BE2C (cell line): ENCODE measurements around the gene RNU1-3.
"Not testable (repeated sequence)": the region's sequence is repeated elsewhere in the genome, so short reads cannot be mapped to it uniquely, and the experiment has no call there.

Source experiments
- DNase-seq: peaks from one replicate; pipeline ENCODE4 v3.0.0-alpha.2; 2020
- H3K27me3 ChIP-seq: fragments of 250-450 bp; sonication (Bioruptor Pico); 2 replicates; pipeline ENCODE4 v1.5.1; 2020; ENCODE audit warnings: mild to moderate bottlenecking
- H3K36me3 ChIP-seq: fragments of 250-450 bp; sonication (Bioruptor Pico); 2 replicates; pipeline ENCODE4 v1.5.1; 2020; ENCODE audit warnings: mild to moderate bottlenecking
- H3K4me1 ChIP-seq: fragments of 250-450 bp; sonication (Bioruptor Pico); 2 replicates; pipeline ENCODE4 v1.5.1; 2020
- H3K4me3 ChIP-seq: 2 replicates; pipeline ENCODE4 v1.5.1; 2011; ENCODE audit warnings: low read depth, low read length
- H3K9me3 ChIP-seq: fragments of 250-450 bp; sonication (Bioruptor Pico); 2 replicates; pipeline ENCODE4 v1.5.1; 2020
- TF ChIP-seq, protein P1 (sequence below): IDR thresholded peaks from 2 replicates; pipeline ENCODE4 v1.5.1; 2012; ENCODE audit warnings: mild to moderate bottlenecking, low read depth, low read length

RNU1-3 gene

DNA sequence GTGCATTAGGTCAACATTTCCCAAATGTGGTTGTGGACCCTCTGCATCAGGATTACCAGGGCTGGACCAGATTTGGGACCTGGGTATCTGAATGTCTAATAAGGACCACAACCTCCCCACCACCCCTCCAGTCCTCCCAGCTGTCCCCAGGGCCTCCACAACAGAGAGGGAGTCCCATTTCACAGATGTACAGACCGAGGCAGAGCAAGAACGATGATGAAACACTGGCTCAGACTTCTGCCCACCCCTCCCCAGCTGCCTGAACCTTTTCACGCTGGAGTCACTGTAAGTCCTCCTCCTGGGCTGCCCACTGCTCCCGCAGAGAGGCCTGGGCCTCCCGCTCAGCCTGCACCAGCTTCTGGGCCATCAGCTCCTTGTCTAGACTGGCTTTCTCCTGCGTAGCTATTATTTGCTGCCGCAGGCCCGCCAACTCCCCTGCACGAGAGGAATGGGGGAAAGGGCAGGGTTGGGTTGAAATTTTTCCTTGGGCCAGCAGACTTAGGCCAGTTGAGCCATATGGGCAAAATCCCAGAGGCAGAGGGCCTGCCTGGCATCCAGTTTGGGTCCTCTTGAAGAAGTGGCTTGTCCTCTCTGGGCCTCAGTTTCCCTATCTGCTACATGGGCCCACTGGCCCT is 45.0 kb downstream of the RNU1-3 start:
- not testable (repeated sequence) for H3K9me3 ChIP-seq, DNase-seq, H3K36me3 ChIP-seq, H3K4me1 ChIP-seq, H3K27me3 ChIP-seq, H3K4me3 ChIP-seq

DNA sequence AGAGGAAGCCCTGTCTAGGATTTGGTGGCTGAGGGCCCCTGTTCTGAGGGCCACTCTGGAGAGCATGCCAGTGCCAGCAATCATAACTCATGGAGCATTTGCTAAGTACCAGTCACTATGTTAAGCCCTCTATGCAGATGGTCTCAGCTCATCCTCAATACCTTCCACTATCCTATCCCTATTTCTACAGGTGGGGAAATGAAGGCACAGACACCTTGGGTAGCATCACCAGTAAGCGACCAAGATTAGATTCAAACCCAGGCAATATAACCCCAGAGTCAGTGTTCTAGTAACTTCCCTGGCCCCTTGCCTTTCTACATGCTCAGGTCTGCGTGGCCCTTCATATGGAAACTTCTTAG is 45.5 kb downstream of the RNU1-3 start:
- no peak for DNase-seq
- Histone ChIP-seq H3K4me3 (no peak overlapping the region), H3K36me3 (no peaks in the 10 kb centered on the region; the same call in 1 of the 2 replicates), H3K27me3 (no peaks in the 10 kb centered on the region), H3K9me3 (no peaks in the 10 kb centered on the region), H3K4me1 (no peaks in the 10 kb centered on the region)
- TF ChIP-seq, protein P1, sequence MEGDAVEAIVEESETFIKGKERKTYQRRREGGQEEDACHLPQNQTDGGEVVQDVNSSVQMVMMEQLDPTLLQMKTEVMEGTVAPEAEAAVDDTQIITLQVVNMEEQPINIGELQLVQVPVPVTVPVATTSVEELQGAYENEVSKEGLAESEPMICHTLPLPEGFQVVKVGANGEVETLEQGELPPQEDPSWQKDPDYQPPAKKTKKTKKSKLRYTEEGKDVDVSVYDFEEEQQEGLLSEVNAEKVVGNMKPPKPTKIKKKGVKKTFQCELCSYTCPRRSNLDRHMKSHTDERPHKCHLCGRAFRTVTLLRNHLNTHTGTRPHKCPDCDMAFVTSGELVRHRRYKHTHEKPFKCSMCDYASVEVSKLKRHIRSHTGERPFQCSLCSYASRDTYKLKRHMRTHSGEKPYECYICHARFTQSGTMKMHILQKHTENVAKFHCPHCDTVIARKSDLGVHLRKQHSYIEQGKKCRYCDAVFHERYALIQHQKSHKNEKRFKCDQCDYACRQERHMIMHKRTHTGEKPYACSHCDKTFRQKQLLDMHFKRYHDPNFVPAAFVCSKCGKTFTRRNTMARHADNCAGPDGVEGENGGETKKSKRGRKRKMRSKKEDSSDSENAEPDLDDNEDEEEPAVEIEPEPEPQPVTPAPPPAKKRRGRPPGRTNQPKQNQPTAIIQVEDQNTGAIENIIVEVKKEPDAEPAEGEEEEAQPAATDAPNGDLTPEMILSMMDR: no peak

DNA sequence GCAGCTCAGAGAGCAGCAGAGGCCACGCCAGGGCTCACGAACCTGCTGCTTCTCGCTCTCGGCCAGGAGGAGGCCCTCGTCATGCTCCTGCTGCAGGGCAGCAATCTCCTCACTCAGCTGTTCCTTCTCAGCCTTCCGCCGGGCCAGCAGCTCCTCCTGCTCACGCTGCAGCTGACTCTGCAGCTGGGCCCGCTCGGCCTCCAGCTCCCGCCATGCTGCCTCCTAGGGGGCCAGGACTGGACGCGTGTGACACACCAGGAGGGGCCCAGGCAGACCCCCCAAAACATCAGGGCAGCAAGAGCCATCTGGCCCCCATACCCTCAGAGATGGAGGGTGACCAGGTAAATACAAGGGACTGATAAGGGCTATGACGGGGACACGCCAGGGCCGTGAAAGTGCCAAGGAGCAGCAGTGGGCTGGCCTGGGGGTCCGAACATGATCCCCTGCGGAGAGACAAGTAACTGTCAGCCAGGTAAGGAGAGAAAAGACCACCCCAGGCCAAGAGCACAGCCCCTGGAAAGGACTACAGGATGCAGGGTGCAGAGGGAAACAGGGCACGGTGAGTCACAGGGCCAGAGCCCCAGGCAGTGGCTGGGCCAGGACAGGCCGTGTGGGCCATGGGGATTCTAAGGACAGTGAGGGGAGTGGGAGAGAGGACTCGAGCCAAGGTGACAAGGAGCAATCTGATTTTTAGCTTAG is 46.8 kb downstream of the RNU1-3 start:
- not testable (repeated sequence) for DNase-seq, H3K4me1 ChIP-seq, H3K27me3 ChIP-seq, H3K9me3 ChIP-seq, H3K36me3 ChIP-seq, H3K4me3 ChIP-seq

DNA sequence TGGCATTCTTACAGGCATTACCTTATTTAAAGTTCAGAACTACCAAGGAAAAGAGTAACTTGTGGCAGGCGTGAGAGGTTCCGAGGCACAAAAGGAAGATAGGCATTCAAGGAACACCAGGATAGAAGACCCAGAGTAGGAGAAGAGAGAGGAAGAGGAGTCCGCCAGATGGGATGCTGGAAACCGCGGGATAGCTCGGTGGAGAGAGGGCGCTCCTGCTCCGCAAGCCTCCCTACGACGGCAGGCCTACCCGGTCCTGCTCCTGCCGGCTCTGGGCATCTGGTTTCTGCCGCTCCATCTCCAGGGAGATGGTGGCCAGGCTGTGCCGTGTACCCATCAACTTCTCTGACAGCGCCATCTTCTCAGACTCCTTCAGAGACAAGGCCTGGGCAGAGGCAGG is 48.0 kb downstream of the RNU1-3 start:
- H3K9me3 ChIP-seq: no peaks in the 10 kb centered on the region
- H3K4me3 ChIP-seq: no peak overlapping the region
- H3K4me1 ChIP-seq: no peaks in the 10 kb centered on the region
- H3K36me3 ChIP-seq: no peaks in the 10 kb centered on the region
- TF ChIP-seq, protein P1: no peak
- H3K27me3 ChIP-seq: no peaks in the 10 kb centered on the region
- DNase-seq: no peak

DNA sequence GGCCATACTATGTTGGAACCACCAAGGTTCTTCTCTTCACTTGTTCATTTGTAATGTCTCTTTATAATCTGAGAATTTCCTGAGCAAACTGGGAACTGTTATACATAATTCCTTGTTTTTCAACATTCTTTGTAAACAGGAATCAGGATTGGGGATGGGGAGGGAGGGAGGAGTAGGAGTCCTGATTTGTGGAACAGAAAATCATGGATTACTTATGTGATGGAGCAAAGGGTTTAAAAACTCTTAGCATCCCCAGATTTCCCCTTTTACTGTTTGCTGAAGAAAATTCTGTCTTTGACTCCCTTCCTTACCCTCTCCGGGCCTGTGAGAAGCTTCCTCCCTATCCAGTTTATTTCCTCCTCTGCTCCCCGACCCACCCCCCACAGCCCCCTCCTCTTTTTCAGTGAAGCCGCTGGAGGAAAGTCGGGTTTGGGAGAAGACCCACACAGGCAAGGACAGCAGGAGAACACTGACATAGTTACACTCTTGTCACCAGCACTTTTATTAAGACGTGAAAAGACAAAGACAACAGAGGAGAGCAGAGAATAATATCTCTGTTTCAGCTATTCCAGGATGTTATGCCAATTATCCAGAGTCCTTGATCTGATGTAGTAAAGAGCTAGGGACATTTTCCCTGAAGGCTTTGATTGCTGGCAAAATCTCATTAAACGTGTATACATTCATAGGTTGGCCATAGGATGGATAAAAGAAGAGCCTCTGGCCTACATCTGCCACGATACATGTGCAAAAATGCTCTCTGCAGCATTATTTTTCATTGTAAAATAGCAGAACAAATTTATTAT is 48.8 kb downstream of the RNU1-3 start:
- Histone ChIP-seq H3K9me3 (no peaks in the 10 kb centered on the region), H3K4me3 (no peak overlapping the region), H3K27me3 (no peaks in the 10 kb centered on the region), H3K4me1 (no peaks in the 10 kb centered on the region), H3K36me3 (no peaks in the 10 kb centered on the region)
- TF ChIP-seq, protein P1: no peak
- DNase-seq: no peak

DNA sequence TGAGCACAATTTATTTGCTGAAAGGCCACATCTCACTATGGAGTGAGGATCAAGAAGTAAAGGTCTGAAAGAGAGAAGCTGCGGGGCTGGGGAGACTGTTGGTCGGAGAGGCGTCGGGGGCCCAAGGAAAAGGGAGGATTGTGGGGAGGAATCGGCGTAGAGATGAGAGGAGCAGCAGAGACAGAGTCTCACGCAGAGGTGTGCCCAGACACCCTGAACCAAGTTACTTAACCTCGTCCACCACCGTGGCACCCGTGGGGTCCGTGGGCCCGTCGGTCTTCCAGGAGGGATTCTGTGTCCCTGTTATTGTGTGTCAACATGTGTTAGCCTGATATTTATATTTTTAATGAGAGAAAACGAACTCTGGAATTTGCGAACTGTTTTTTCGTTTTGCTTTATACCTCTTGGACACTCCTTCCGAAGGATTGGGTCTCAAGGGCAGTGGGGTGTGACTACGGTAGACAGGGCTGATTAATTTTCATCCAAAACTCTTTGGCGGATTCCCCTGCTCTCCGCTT is 49.6 kb downstream of the RNU1-3 start:
- H3K27me3 ChIP-seq: no peaks in the 10 kb centered on the region
- TF ChIP-seq, protein P1: no peak
- H3K36me3 ChIP-seq: no peaks in the 10 kb centered on the region
- DNase-seq: no peak
- H3K9me3 ChIP-seq: no peaks in the 10 kb centered on the region
- no peak overlapping the region for H3K4me3 ChIP-seq
- H3K4me1 ChIP-seq: no peaks in the 10 kb centered on the region
